Left ventricle myocardium inferior (tissue), 1 donor: ENCODE data around the gene WDR82. TPM values are rescaled to one million over a fixed set of nuclear protein-coding genes. Genes with fewer than 3 reads are reported as not detected.
A peak's percentile ranks its signal among the peaks of the same experiment; 100 is the strongest.

ENCODE experiments used
- DNase-seq: peaks from one replicate; pipeline ENCODE4 v3.0.0-alpha.2; 2020
- H3K27ac ChIP-seq: fragments of 200-600 bp; replicated peaks from 2 replicates; pipeline ENCODE4 v1.8.0; 2021
- H3K27me3 ChIP-seq: fragments of 200-600 bp; 2 replicates; pipeline ENCODE4 v1.8.0; 2021; ENCODE audit warnings: low read depth
- H3K36me3 ChIP-seq: fragments of 200-600 bp; 2 replicates; pipeline ENCODE4 v1.8.0; 2021
- H3K4me1 ChIP-seq: fragments of 200-600 bp; 2 replicates; pipeline ENCODE4 v1.8.0; 2021
- H3K4me3 ChIP-seq: fragments of 200-600 bp; 2 replicates; pipeline ENCODE4 v1.8.0; 2021; ENCODE audit warnings: mild to moderate bottlenecking, moderate library complexity
- H3K9me3 ChIP-seq: fragments of 200-600 bp; replicated peaks from 2 replicates; pipeline ENCODE4 v1.8.0; 2021
- CTCF ChIP-seq: fragments of 200-600 bp; IDR thresholded peaks from 2 replicates; pipeline ENCODE4 v1.8.0; 2021; ENCODE audit warnings: antibody characterized with exemption, mild to moderate bottlenecking, borderline replicate concordance
- intact Hi-C: fragments of 100-400 bp; cut with micrococcal nuclease; formaldehyde crosslinking; loops from one replicate; pipeline ENCODE4 v1.11.0; 2022
- total RNA-seq: library from RNA; stranded (reverse); fragmentation: NEBNext Ultra II Directional; extraction: Animal tissue kit (Norgen Biotek cat#: 25700); gene quantifications from one replicate; pipeline ENCODE4 v1.2.1, GENCODE V29; 2021
- donor health status: DM: no; HTN: yes; CAD: no; lungs with severe emphysema.

Gene WDR82
- total RNA-seq, 1 donor from 2014 or later: 61.6 TPM

GRCh38 chr3:52233968-52234367 is 44.5 kb downstream of the WDR82 start:
- H3K27ac ChIP-seq: peak overlapping the region; percentile 94
- DNase-seq: peak; percentile 71
- intact Hi-C loops: no loop called here

GRCh38 chr3:52233108-52233591 is 45.3 kb downstream of the WDR82 start:
- peaks cover 62% of the 10 kb centered on the region for H3K4me1 ChIP-seq
- no peak for DNase-seq
- H3K27ac ChIP-seq: peak overlapping the region; percentile 94
- TF ChIP-seq CTCF: no peak
- H3K9me3 ChIP-seq: no peaks in the 10 kb centered on the region
- H3K36me3 ChIP-seq: peaks cover 52% of the 10 kb centered on the region
- peak overlapping the region; percentile 70 for H3K4me3 ChIP-seq
- intact Hi-C loops: no loop called here
- H3K27me3 ChIP-seq: no peaks in the 10 kb centered on the region

More at GRCh38 chr3:52233968-52234367, 44.5 kb downstream of the WDR82 start:
- H3K36me3 ChIP-seq: peaks cover 44% of the 10 kb centered on the region
- peak overlapping the region; percentile 70 for H3K4me3 ChIP-seq
- H3K27me3 ChIP-seq: no peaks in the 10 kb centered on the region
- no peak for TF ChIP-seq CTCF
- H3K9me3 ChIP-seq: no peaks in the 10 kb centered on the region
- peaks cover 70% of the 10 kb centered on the region for H3K4me1 ChIP-seq

GRCh38 chr3:52232279-52233107 is 46.0 kb downstream of the WDR82 start:
- Histone ChIP-seq H3K4me3 (peak overlapping the region; percentile 70), H3K9me3 (no peaks in the 10 kb centered on the region), H3K36me3 (peaks cover 58% of the 10 kb centered on the region), H3K27ac (peak overlapping the region; percentile 94), H3K4me1 (peaks cover 55% of the 10 kb centered on the region), H3K27me3 (no peaks in the 10 kb centered on the region)
- TF ChIP-seq CTCF: peak; percentile 26
- intact Hi-C loops: no loop called here
- no peak for DNase-seq

GRCh38 chr3:52231502-52232278 is 46.8 kb downstream of the WDR82 start:
- peak overlapping the region; percentile 40 for H3K27ac ChIP-seq
- no peaks in the 10 kb centered on the region for H3K27me3 ChIP-seq
- peak overlapping the region; percentile 70 for H3K4me3 ChIP-seq
- intact Hi-C loops: no loop called here
- peaks cover 59% of the 10 kb centered on the region for H3K36me3 ChIP-seq
- TF ChIP-seq CTCF: peak; percentile 89
- H3K4me1 ChIP-seq: peaks cover 47% of the 10 kb centered on the region
- DNase-seq: peak; percentile 74
- no peaks in the 10 kb centered on the region for H3K9me3 ChIP-seq

- H3K4me1 ChIP-seq: peaks cover 40% of the 10 kb centered on the region
- H3K27me3 ChIP-seq: no peaks in the 10 kb centered on the region
- H3K36me3 ChIP-seq: peaks cover 59% of the 10 kb centered on the region
- no peak for DNase-seq
- intact Hi-C loops: no loop called here
- H3K4me3 ChIP-seq: no peak overlapping the region
- peak overlapping the region; percentile 40 for H3K27ac ChIP-seq
- no peaks in the 10 kb centered on the region for H3K9me3 ChIP-seq
- no peak for TF ChIP-seq CTCF
Observed at GRCh38 chr3:52230889-52231499, 47.5 kb downstream of the WDR82 start.
